Endodermal cell (in vitro differentiated cells): ENCODE results near the gene PCSK6. TPM values are rescaled to one million over a fixed set of nuclear protein-coding genes. Genes with fewer than 3 reads are reported as not detected.

Experiments
- DNase-seq: peaks from one replicate; pipeline ENCODE4 v3.0.0-alpha.2; 2017
- H3K27ac ChIP-seq: 2 replicates; pipeline ENCODE4 v1.5.1; 2013; ENCODE audit warnings: mild to moderate bottlenecking, low read depth, low read length, moderate library complexity
- H3K27me3 ChIP-seq: 2 replicates; pipeline ENCODE4 v1.6.1; 2013; ENCODE audit warnings: mild to moderate bottlenecking, low read length, moderate library complexity; ENCODE audit not compliant: insufficient read depth, control insufficient read depth, poor library complexity, severe bottlenecking
- H3K36me3 ChIP-seq: 2 replicates; pipeline ENCODE4 v1.7.0; 2013; ENCODE audit warnings: mild to moderate bottlenecking, low read length, moderate library complexity; ENCODE audit not compliant: control insufficient read depth, insufficient read depth
- H3K4me1 ChIP-seq: one replicate; pipeline ENCODE4 v1.7.0; 2013; ENCODE audit warnings: low read length; ENCODE audit not compliant: control insufficient read depth, insufficient read depth
- H3K4me3 ChIP-seq: 2 replicates; pipeline ENCODE4 v1.5.1; 2013; ENCODE audit warnings: mild to moderate bottlenecking, low read length, moderate library complexity
- H3K9ac ChIP-seq: 2 replicates; pipeline ENCODE4 v1.6.1; 2013; ENCODE audit warnings: mild to moderate bottlenecking, low read length, moderate library complexity; ENCODE audit not compliant: poor library complexity, severe bottlenecking; ENCODE audit errors: extremely low read depth
- H3K9me3 ChIP-seq: 2 replicates; pipeline ENCODE4 v1.6.1; 2013; ENCODE audit warnings: mild to moderate bottlenecking, low read length, moderate library complexity; ENCODE audit not compliant: control insufficient read depth
- H3K27ac Mint-ChIP-seq: 2 replicates; pipeline ENCODE4 v1.8.0; 2020; ENCODE audit warnings: mixed read lengths
- H3K27me3 Mint-ChIP-seq: 2 replicates; pipeline ENCODE4 v1.8.0; 2021; ENCODE audit warnings: mild to moderate bottlenecking, mixed read lengths; ENCODE audit not compliant: insufficient read depth
- H3K36me3 Mint-ChIP-seq: 2 replicates; pipeline ENCODE4 v1.8.0; 2020; ENCODE audit warnings: low read depth, mixed read lengths
- H3K4me1 Mint-ChIP-seq: 2 replicates; pipeline ENCODE4 v1.8.0; 2020; ENCODE audit warnings: mixed read lengths
- H3K4me3 Mint-ChIP-seq: 2 replicates; pipeline ENCODE4 v1.8.0; 2020; ENCODE audit warnings: mild to moderate bottlenecking, moderate library complexity, mixed read lengths
- H3K9me3 Mint-ChIP-seq: 2 replicates; pipeline ENCODE4 v1.8.0; 2020; ENCODE audit warnings: mild to moderate bottlenecking, mixed read lengths
- CTCF ChIP-seq: fragments of 200-600 bp; sonication (generic); conservative IDR thresholded peaks from 2 replicates; pipeline ENCODE4 v1.5.0; 2021; ENCODE audit warnings: antibody characterized with exemption, mild to moderate bottlenecking
- WGBS, 2 experiments: methylation state at CpG; one replicate each; pipeline versions ENCODE4 v1.1.5 to v1.1.7; 2013; ENCODE audit warnings: missing lambda C conversion rate in 2 of 2, mixed read lengths in 1 of 2; ENCODE audit not compliant: insufficient coverage in 1 of 2, insufficient read length in 1 of 2; 5-methylcytosine and 5-hydroxymethylcytosine counted together
- total RNA-seq, 2 donors: library from RNA; stranded (reverse); fragmentation: NEBNext Ultra II Directional in 1 of 2; extraction: Animal tissue kit (Norgen Biotek cat#: 25700) in 1 of 2; gene quantifications; 2 replicates in 1 of 2; 3 replicates in 1 of 2; pipeline ENCODE4 v1.2.1, GENCODE V29; 2021

PCSK6 gene
- total RNA-seq, 2 donors from 2014 or later, result 6.6 to 9.8 TPM

GRCh38 chr15:101332061-101332467 lies 157.4 kb downstream of the PCSK6 start:
- Histone ChIP-seq H3K27me3 (no peaks in the 10 kb centered on the region), H3K27ac (no peak overlapping the region), H3K4me1 (no peaks in the 10 kb centered on the region), H3K36me3 (no peaks in the 10 kb centered on the region), H3K9ac (no peak overlapping the region), H3K4me3 (no peak overlapping the region), H3K9me3 (peaks cover 10% of the 10 kb centered on the region)
- TF ChIP-seq CTCF, result no peak
- no peak overlapping the region for H3K27ac Mint-ChIP-seq
- no peak overlapping the region for H3K4me3 Mint-ChIP-seq
- H3K9me3 Mint-ChIP-seq, result peaks cover 12% of the 10 kb centered on the region
- peak; percentile 21 for DNase-seq
- H3K4me1 Mint-ChIP-seq, result no peaks in the 10 kb centered on the region
- no peaks in the 10 kb centered on the region for H3K36me3 Mint-ChIP-seq
- peaks cover 49% of the 10 kb centered on the region for H3K27me3 Mint-ChIP-seq
- whole genome bisulfite sequencing, 2 experiments, result 92 to 100% methylated on average over 3 to 7 of the region's 7 CpGs

- Histone ChIP-seq H3K36me3 (no peaks in the 10 kb centered on the region), H3K4me3 (no peak overlapping the region), H3K9me3 (peaks cover 6% of the 10 kb centered on the region), H3K27me3 (no peaks in the 10 kb centered on the region), H3K9ac (no peak overlapping the region), H3K4me1 (no peaks in the 10 kb centered on the region), H3K27ac (no peak overlapping the region)
- no peaks in the 10 kb centered on the region for H3K36me3 Mint-ChIP-seq
- H3K4me1 Mint-ChIP-seq, result no peaks in the 10 kb centered on the region
- TF ChIP-seq CTCF, result no peak
- peaks cover 32% of the 10 kb centered on the region for H3K27me3 Mint-ChIP-seq
- DNase-seq, result peak; percentile 25
- 88 to 94% methylated on average over 8 to 9 of the region's 9 CpGs for WGBS, 2 experiments
- no peak overlapping the region for H3K4me3 Mint-ChIP-seq
- H3K27ac Mint-ChIP-seq, result no peak overlapping the region
- peaks cover 9% of the 10 kb centered on the region for H3K9me3 Mint-ChIP-seq
Measured at GRCh38 chr15:101329867-101330380, 159.6 kb downstream of the PCSK6 start.

- Mint-ChIP-seq H3K27ac (no peak overlapping the region), H3K27me3 (peaks cover 32% of the 10 kb centered on the region), H3K36me3 (no peaks in the 10 kb centered on the region), H3K9me3 (peaks cover 4% of the 10 kb centered on the region), H3K4me1 (no peaks in the 10 kb centered on the region), H3K4me3 (no peak overlapping the region)
- H3K9ac ChIP-seq, result no peak overlapping the region
- no peak overlapping the region for H3K4me3 ChIP-seq
- WGBS, 2 experiments, result 91 to 93% methylated on average over 14 of the region's 14 CpGs
- H3K36me3 ChIP-seq, result no peaks in the 10 kb centered on the region
- DNase-seq, result peak; percentile 23
- H3K4me1 ChIP-seq, result no peaks in the 10 kb centered on the region
- H3K9me3 ChIP-seq, result peaks cover 1% of the 10 kb centered on the region
- no peaks in the 10 kb centered on the region for H3K27me3 ChIP-seq
- no peak for TF ChIP-seq CTCF
- no peak overlapping the region for H3K27ac ChIP-seq
Measured at GRCh38 chr15:101329309-101329863, 160.1 kb downstream of the PCSK6 start.
